BJ (cell line): ENCODE data around the gene DBT. TPM values are rescaled to one million over a fixed set of nuclear protein-coding genes. Genes with fewer than 3 reads are reported as not detected.

Experiments
- CTCF ChIA-PET: fragments of 350-600 bp; formaldehyde crosslinking; extraction: SDS; loops from one replicate; lab custom pipeline; 2021; ENCODE audit warnings: antibody characterized with exemption, inconsistent platforms; lab: Yijun Ruan, JAX
- POLR2A ChIA-PET: fragments of 300-600 bp; sonication (Branson Sonifier 250); formaldehyde crosslinking; extraction: SDS; loops from one replicate; lab custom pipeline; 2021; ENCODE audit warnings: antibody characterized with exemption; lab: Charles Lee
- DNase-seq: peaks from one replicate; pipeline ENCODE4 v3.0.0-alpha.2; 2011; ENCODE audit warnings: low read depth
- H3K27me3 ChIP-seq: 2 replicates; pipeline ENCODE4 v1.6.0; 2011; ENCODE audit warnings: low read length; ENCODE audit not compliant: control insufficient read depth, insufficient read depth
- H3K36me3 ChIP-seq: 2 replicates; pipeline ENCODE4 v1.5.1; 2011; ENCODE audit warnings: low read length; ENCODE audit not compliant: control insufficient read depth, insufficient read depth
- H3K4me3 ChIP-seq: 2 replicates; pipeline ENCODE4 v1.5.1; 2011; ENCODE audit warnings: low read depth, mild to moderate bottlenecking, control low read depth, low read length
- CTCF ChIP-seq: IDR thresholded peaks from 2 replicates; pipeline ENCODE4 v1.5.1; 2011; ENCODE audit warnings: low read depth, mild to moderate bottlenecking, control low read depth, inconsistent platforms, low read length, moderate library complexity; ENCODE audit not compliant: insufficient read depth
- polyA plus RNA-seq: library from polyadenylated mRNA; depleted of rRNA; stranded (reverse); fragments of >200 nt; gene quantifications from 2 replicates; pipeline ENCODE4 v1.2.3, GENCODE V29; 2011

Gene DBT
- polyA plus RNA-seq, 1 experiment: 3.5 TPM

GRCh38 chr1:100198596-100198995, 51.0 kb downstream of the DBT start:
- no peak for TF ChIP-seq CTCF
- peaks cover 1% of the 10 kb centered on the region for H3K36me3 ChIP-seq
- DNase-seq: no peak
- H3K4me3 ChIP-seq: no peak overlapping the region
- H3K27me3 ChIP-seq: no peaks in the 10 kb centered on the region
- ChIA-PET POLR2A (no interaction called here), CTCF (no interaction called here)

GRCh38 chr1:100188617-100189016, 61.0 kb downstream of the DBT start:
- Histone ChIP-seq H3K36me3 (no peaks in the 10 kb centered on the region), H3K4me3 (no peak overlapping the region), H3K27me3 (no peaks in the 10 kb centered on the region)
- no peak for TF ChIP-seq CTCF
- peak; percentile 43 for DNase-seq
- ChIA-PET POLR2A (no interaction called here), CTCF (interaction anchor here (1.2 to 1.6 kb wide), 2 partner anchors 12 to 267 kb away, joined by 3 to 5 read pairs; no protein-coding TSS in a partner anchor)

- CTCF ChIA-PET: interaction anchor here (1.2 to 1.6 kb wide), 3 partner anchors 12 to 268 kb away, joined by 3 to 5 read pairs (median 3); no protein-coding TSS in a partner anchor
- POLR2A ChIA-PET: no interaction called here
- no peak for DNase-seq
- Histone ChIP-seq H3K27me3 (no peaks in the 10 kb centered on the region), H3K36me3 (no peaks in the 10 kb centered on the region), H3K4me3 (no peak overlapping the region)
- TF ChIP-seq CTCF: no peak
These were observed 61.7 kb downstream of the DBT start for GRCh38 chr1:100187912-100188311.

- ChIA-PET POLR2A (no interaction called here), CTCF (interaction anchor here (1.4 kb wide), 1 partner anchor 9 kb away, joined by 3 read pairs; no protein-coding TSS in a partner anchor)
- Histone ChIP-seq H3K4me3 (no peak overlapping the region), H3K36me3 (no peaks in the 10 kb centered on the region), H3K27me3 (no peaks in the 10 kb centered on the region)
- DNase-seq: no peak
- no peak for TF ChIP-seq CTCF
These were observed 65.1 kb downstream of the DBT start for GRCh38 chr1:100184536-100184935.

- ChIA-PET CTCF (no interaction called here), POLR2A (no interaction called here)
These were observed 66.3 kb downstream of the DBT start for GRCh38 chr1:100183370-100183769.

More at GRCh38 chr1:100183370-100183769, 66.3 kb downstream of the DBT start:
- H3K27me3 ChIP-seq: no peaks in the 10 kb centered on the region
- no peaks in the 10 kb centered on the region for H3K36me3 ChIP-seq
- TF ChIP-seq CTCF: no peak
- no peak overlapping the region for H3K4me3 ChIP-seq
- DNase-seq: no peak
